CD14-positive monocyte (primary cell): Measurements from ENCODE around the gene RREB1. TPM values are rescaled to one million over a fixed set of nuclear protein-coding genes. Genes with fewer than 3 reads are reported as not detected.

Experiments
- DNase-seq, 3 donors: peaks; one replicate each; pipeline ENCODE4 v3.0.0-alpha.2; 2011 to 2022
- H2AFZ ChIP-seq: 2 replicates; pipeline ENCODE4 v1.6.0; 2012; ENCODE audit warnings: mild to moderate bottlenecking, low read depth, low read length, inconsistent platforms; ENCODE audit not compliant: insufficient read depth, poor library complexity, severe bottlenecking
- H3K27ac ChIP-seq, 2 donors: 1 replicate in 1 of 2; 2 replicates in 1 of 2; pipeline ENCODE4 v1.5.1; 2012 to 2013; ENCODE audit warnings: low read length in 2 of 2, control low read depth in 1 of 2, inconsistent platforms in 1 of 2, low read depth in 1 of 2, mild to moderate bottlenecking in 1 of 2
- H3K27me3 ChIP-seq, 2 donors: one replicate each; pipeline versions ENCODE4 v1.6.0 to v1.6.1; 2011 to 2013; ENCODE audit warnings: low read length in 2 of 2; ENCODE audit not compliant: control insufficient read depth in 2 of 2, insufficient read depth in 2 of 2
- H3K36me3 ChIP-seq, 2 donors: replicated peaks in 1 of 2; 1 replicate in 1 of 2; 2 replicates in 1 of 2; pipeline versions ENCODE4 v1.5.1 to v1.6.1; 2012 to 2013; ENCODE audit warnings: low read length in 2 of 2, control low read depth in 1 of 2, inconsistent platforms in 1 of 2, mild to moderate bottlenecking in 1 of 2; ENCODE audit not compliant: insufficient read depth in 2 of 2, control insufficient read depth in 1 of 2
- H3K4me1 ChIP-seq, 2 donors: 1 replicate in 1 of 2; 2 replicates in 1 of 2; pipeline versions ENCODE4 v1.5.1 to v1.6.1; 2012 to 2013; ENCODE audit warnings: low read length in 2 of 2, control low read depth in 1 of 2, inconsistent platforms in 1 of 2, mild to moderate bottlenecking in 1 of 2, moderate library complexity in 1 of 2; ENCODE audit not compliant: insufficient read depth in 2 of 2, control insufficient read depth in 1 of 2
- H3K4me2 ChIP-seq: replicated peaks from 2 replicates; pipeline ENCODE3; 2012; ENCODE audit warnings: low read length, moderate library complexity, mild to moderate bottlenecking; ENCODE audit not compliant: poor library complexity, severe bottlenecking; ENCODE audit errors: extremely low read depth
- H3K4me3 ChIP-seq, 3 experiments: fragments of 200-600 bp in 1 of 3; sonication (generic) in 1 of 3; replicated peaks in 1 of 3; 1 replicate in 2 of 3; 2 replicates in 1 of 3; pipeline ENCODE4 v1.5.1; 2011 to 2013; ENCODE audit warnings: low read length in 3 of 3, mild to moderate bottlenecking in 3 of 3, control low read depth in 2 of 3, low read depth in 2 of 3, inconsistent platforms in 1 of 3, moderate library complexity in 1 of 3
- H3K79me2 ChIP-seq: 2 replicates; pipeline ENCODE4 v1.6.0; 2012; ENCODE audit warnings: mild to moderate bottlenecking, control low read depth, inconsistent platforms, low read length, moderate library complexity; ENCODE audit not compliant: insufficient read depth
- H3K9ac ChIP-seq: 2 replicates; pipeline ENCODE4 v1.6.0; 2017; ENCODE audit warnings: low read length, mild to moderate bottlenecking; ENCODE audit not compliant: insufficient read depth, poor library complexity, severe bottlenecking
- H3K9me3 ChIP-seq, 2 donors: replicated peaks in 1 of 2; 1 replicate in 1 of 2; 2 replicates in 1 of 2; pipeline versions ENCODE4 v1.5.1 to v1.6.1; 2012 to 2013; ENCODE audit warnings: low read length in 2 of 2, control low read depth in 1 of 2; ENCODE audit not compliant: control insufficient read depth in 1 of 2, insufficient read depth in 1 of 2
- H4K20me1 ChIP-seq: 2 replicates; pipeline ENCODE4 v1.6.0; 2012; ENCODE audit warnings: mild to moderate bottlenecking, low read length, control low read depth, moderate library complexity; ENCODE audit not compliant: insufficient read depth
- H3K27ac Mint-ChIP-seq, 7 donors: one replicate each; pipeline ENCODE4 v1.8.0; 2020; ENCODE audit warnings: mild to moderate bottlenecking in 7 of 7, mixed read lengths in 7 of 7, moderate library complexity in 6 of 7, inconsistent platforms in 2 of 7
- H3K27me3 Mint-ChIP-seq, 3 donors: one replicate each; pipeline ENCODE4 v1.8.0; 2021 to 2022; ENCODE audit warnings: low read depth in 3 of 3, mild to moderate bottlenecking in 3 of 3, mixed read lengths in 3 of 3, moderate library complexity in 3 of 3, inconsistent platforms in 1 of 3
- H3K36me3 Mint-ChIP-seq, 2 donors: one replicate each; pipeline ENCODE4 v1.8.0; 2020; ENCODE audit warnings: mixed read lengths in 2 of 2, inconsistent platforms in 1 of 2, mild to moderate bottlenecking in 1 of 2
- H3K4me1 Mint-ChIP-seq: one replicate; pipeline ENCODE4 v1.8.0; 2020; ENCODE audit warnings: mild to moderate bottlenecking, mixed read lengths
- H3K4me3 Mint-ChIP-seq, 2 donors: one replicate each; pipeline ENCODE4 v1.8.0; 2020; ENCODE audit warnings: mild to moderate bottlenecking in 2 of 2, mixed read lengths in 2 of 2, moderate library complexity in 1 of 2
- H3K9me3 Mint-ChIP-seq, 7 donors: one replicate each; pipeline ENCODE4 v1.8.0; 2020 to 2022; ENCODE audit warnings: mixed read lengths in 7 of 7, mild to moderate bottlenecking in 6 of 7, moderate library complexity in 6 of 7, inconsistent platforms in 2 of 7
- CTCF ChIP-seq: fragments of 200-600 bp; IDR thresholded peaks from one replicate; pipeline ENCODE4 v1.8.0; 2022; ENCODE audit warnings: antibody characterized with exemption, mild to moderate bottlenecking
- WGBS: methylation state at CpG from one replicate; pipeline ENCODE4 v1.1.5; 2013; ENCODE audit warnings: missing lambda C conversion rate; ENCODE audit not compliant: insufficient coverage; 5-methylcytosine and 5-hydroxymethylcytosine counted together
- intact Hi-C, 2 donors: fragments of 100-400 bp; cut with micrococcal nuclease; formaldehyde crosslinking; loops; one replicate each; pipeline versions ENCODE4 v1.15.0 to v1.15.1; 2023
- polyA plus RNA-seq, 3 donors: library from polyadenylated mRNA; depleted of rRNA in 1 of 3; unstranded in 2 of 3; stranded (reverse) in 1 of 3; fragments of 300-500 nt in 2 of 3; fragments of >200 nt in 1 of 3; fragmentation: Illumina TruSeq in 2 of 3; gene quantifications; 1 replicate in 2 of 3; 2 replicates in 1 of 3; pipeline ENCODE4 v1.2.3, GENCODE V29; 2012 to 2021

Gene RREB1
- polyA plus RNA-seq, 3 donors = 2.1 to 15.3 (median 5.6) TPM

- Mint-ChIP-seq H3K4me1 (peaks cover 71% of the 10 kb centered on the region), H3K9me3 (no peaks in the 10 kb centered on the region), H3K27me3 (peaks cover 0 to 2% (median 0%) of the 10 kb centered on the region in 3 donors), H3K4me3 (no peak overlapping the region), H3K27ac (peak overlapping the region; percentile 84 to 97 (median 95)), H3K36me3 (peaks cover 7 to 9% of the 10 kb centered on the region in 2 donors)
- Histone ChIP-seq H3K79me2 (peaks cover 99% of the 10 kb centered on the region), H3K4me3 (peak overlapping the region in 1 of 3 experiments; percentile 47), H3K4me2 (peak overlapping the region; percentile 69), H3K27me3 (no peaks in the 10 kb centered on the region), H3K4me1 (peaks cover 44 to 71% of the 10 kb centered on the region in 2 donors), H4K20me1 (peaks cover 85% of the 10 kb centered on the region), H3K9me3 (no peaks in the 10 kb centered on the region), H3K27ac (peak overlapping the region in 1 of 2 donors; percentile 87), H3K36me3 (no peaks in the 10 kb centered on the region), H2AFZ (no peak overlapping the region), H3K9ac (peak overlapping the region; percentile 35)
- WGBS = no CpG with 5 or more reads among the region's 7 CpGs
- peak in 1 of 3 donors; percentile 32 for DNase-seq
- no peak for TF ChIP-seq CTCF
- intact Hi-C loops = loop anchor here (2.0 to 5.0 kb wide), 3 partner anchors 38 to 44 kb away; partner anchors contain the start of gene RREB1 (in 2 of the 2)
These were observed 37.3 kb downstream of the RREB1 start for GRCh38 chr6:7144872-7145584.

GRCh38 chr6:7145585-7145884, 37.8 kb downstream of the RREB1 start:
- H3K4me3 ChIP-seq = peak overlapping the region in 1 of 3 experiments; percentile 47
- Mint-ChIP-seq H3K4me1 (peaks cover 72% of the 10 kb centered on the region), H3K27ac (peak overlapping the region; percentile 84 to 97 (median 95)), H3K4me3 (peak overlapping the region; percentile 66 to 67), H3K36me3 (peaks cover 7 to 11% of the 10 kb centered on the region in 2 donors), H3K9me3 (no peaks in the 10 kb centered on the region), H3K27me3 (peaks cover 0 to 2% (median 0%) of the 10 kb centered on the region in 3 donors)
- no peak for DNase-seq
- peaks cover 99% of the 10 kb centered on the region for H3K79me2 ChIP-seq
- no CpG with 5 or more reads among the region's 3 CpGs for WGBS
- peak overlapping the region; percentile 35 for H3K9ac ChIP-seq
- H3K27me3 ChIP-seq = no peaks in the 10 kb centered on the region
- H3K36me3 ChIP-seq = no peaks in the 10 kb centered on the region
- H3K4me2 ChIP-seq = peak overlapping the region; percentile 69
- peaks cover 39 to 66% of the 10 kb centered on the region in 2 donors for H3K4me1 ChIP-seq
- intact Hi-C loops = loop anchor here (2.0 to 5.0 kb wide), 2 partner anchors 38 to 43 kb away; partner anchors contain the start of gene RREB1 (in 1 of the 2)
- peak overlapping the region; percentile 83 to 87 for H3K27ac ChIP-seq
- H2AFZ ChIP-seq = peak overlapping the region; percentile 31
- H4K20me1 ChIP-seq = peaks cover 90% of the 10 kb centered on the region
- no peak for TF ChIP-seq CTCF
- no peaks in the 10 kb centered on the region for H3K9me3 ChIP-seq
